HL-60 (cell line): ENCODE data around the gene NOTUM.

Experiments
- DNase-seq, 2 experiments: peaks; one replicate each; pipeline ENCODE4 v3.0.0-alpha.2; 2010 to 2020; ENCODE audit warnings: low read depth in 1 of 2, low spot score in 1 of 2
- H3K27ac ChIP-seq: fragments of 250-450 bp; sonication (Bioruptor Pico); replicated peaks from 2 replicates; pipeline ENCODE4 v1.5.1; 2020; ENCODE audit warnings: mild to moderate bottlenecking, moderate library complexity
- H3K27me3 ChIP-seq: fragments of 250-450 bp; sonication (Bioruptor Pico); 2 replicates; pipeline ENCODE4 v1.5.1; 2021; ENCODE audit warnings: mild to moderate bottlenecking, moderate library complexity; ENCODE audit not compliant: insufficient read depth, poor library complexity, severe bottlenecking
- H3K4me3 ChIP-seq: replicated peaks from 2 replicates; pipeline ENCODE4 v1.5.1; 2011; ENCODE audit warnings: mild to moderate bottlenecking, control low read depth, low read length; ENCODE audit not compliant: insufficient read depth
- CTCF ChIP-seq: IDR thresholded peaks from one replicate; pipeline ENCODE4 v1.5.1; 2011; ENCODE audit warnings: low read length, control low read depth, inconsistent platforms; ENCODE audit not compliant: insufficient read depth
- GABPA ChIP-seq: IDR thresholded peaks from 2 replicates; pipeline ENCODE4 v1.6.1; 2012; ENCODE audit warnings: low read depth
- POLR2AphosphoS5 ChIP-seq: IDR thresholded peaks from 2 replicates; pipeline ENCODE4 v1.6.1; 2012; ENCODE audit warnings: low read depth
- REST ChIP-seq: IDR thresholded peaks from 2 replicates; pipeline ENCODE4 v1.6.1; 2012; ENCODE audit warnings: low read depth; ENCODE audit not compliant: insufficient replicate concordance
- SPI1 ChIP-seq: IDR thresholded peaks from 2 replicates; pipeline ENCODE4 v1.6.1; 2012; ENCODE audit warnings: low read depth, mild to moderate bottlenecking, borderline replicate concordance

NOTUM gene

GRCh38 chr17:81987161-81987770 lies 26.3 kb upstream of the NOTUM start:
- Histone ChIP-seq H3K27me3 (no peaks in the 10 kb centered on the region), H3K4me3 (no peak overlapping the region), H3K27ac (no peak overlapping the region)
- TF ChIP-seq SPI1: no peak
- no peak for TF ChIP-seq CTCF
- TF ChIP-seq POLR2AphosphoS5: no peak
- TF ChIP-seq GABPA: no peak
- no peak for TF ChIP-seq REST
- no peak for DNase-seq

- DNase-seq: no peak
- Histone ChIP-seq H3K27ac (no peak overlapping the region), H3K4me3 (no peak overlapping the region), H3K27me3 (no peaks in the 10 kb centered on the region)
- TF ChIP-seq SPI1: no peak
- no peak for TF ChIP-seq CTCF
- no peak for TF ChIP-seq GABPA
- no peak for TF ChIP-seq REST
- TF ChIP-seq POLR2AphosphoS5: no peak
These were observed 25.6 kb upstream of the NOTUM start for GRCh38 chr17:81986606-81987005.

- H3K27me3 ChIP-seq: no peaks in the 10 kb centered on the region
- no peak overlapping the region for H3K4me3 ChIP-seq
- no peak for DNase-seq
- H3K27ac ChIP-seq: no peak overlapping the region
- TF ChIP-seq POLR2AphosphoS5 (no peak), CTCF (no peak), GABPA (no peak), SPI1 (no peak), REST (no peak)
These were observed 23.9 kb upstream of the NOTUM start for GRCh38 chr17:81984773-81985410.
